Activated T-helper 1 cell treated with Interleukin-2 at 50 U/mL for 16 hours (primary cell): ENCODE measurements around the gene GOLPH3.

Experiments
- DNase-seq: peaks from one replicate; pipeline ENCODE4 v3.0.0-alpha.2; 2020; ENCODE audit warnings: low read depth

Gene GOLPH3

DNA sequence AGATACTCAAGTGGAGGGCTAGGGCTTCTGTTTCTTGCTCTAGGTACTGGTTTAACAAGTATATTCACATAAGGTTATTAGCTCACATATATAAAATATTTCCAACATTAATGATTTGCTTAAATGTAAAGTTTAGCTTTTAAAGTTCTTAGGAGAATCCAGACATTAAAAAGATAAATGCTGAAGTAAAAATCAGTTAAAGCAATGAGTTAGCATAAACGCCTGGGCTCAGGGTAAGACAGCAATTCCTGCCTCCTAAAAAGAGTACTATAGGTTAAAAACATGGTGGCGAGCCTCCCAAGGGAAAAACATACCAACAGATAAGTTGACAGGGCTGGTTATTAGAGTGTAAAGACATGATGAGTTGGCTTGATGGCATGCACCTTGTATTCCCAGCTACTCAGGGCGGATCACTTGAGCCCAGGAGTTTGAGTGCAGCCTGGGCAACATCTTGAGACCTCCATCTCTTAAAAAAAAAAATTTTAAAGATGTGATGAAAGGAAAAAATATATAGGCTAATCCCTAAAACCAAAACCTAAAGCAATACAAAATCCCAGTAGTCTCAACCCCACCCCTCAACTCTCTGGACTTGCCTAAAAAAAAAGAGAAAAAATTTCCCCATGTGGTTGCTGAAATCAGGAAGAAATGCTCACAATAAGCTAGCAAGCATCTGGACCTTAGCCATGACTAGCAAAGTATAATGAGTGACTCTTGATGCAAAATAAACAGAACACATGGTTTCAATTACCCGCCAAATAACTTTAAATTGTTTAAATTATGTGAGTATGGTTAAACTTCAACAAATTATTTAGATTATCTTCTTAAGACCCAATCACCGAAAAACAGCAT lies 3.6 kb downstream of the GOLPH3 start:
- no peak for DNase-seq

DNA sequence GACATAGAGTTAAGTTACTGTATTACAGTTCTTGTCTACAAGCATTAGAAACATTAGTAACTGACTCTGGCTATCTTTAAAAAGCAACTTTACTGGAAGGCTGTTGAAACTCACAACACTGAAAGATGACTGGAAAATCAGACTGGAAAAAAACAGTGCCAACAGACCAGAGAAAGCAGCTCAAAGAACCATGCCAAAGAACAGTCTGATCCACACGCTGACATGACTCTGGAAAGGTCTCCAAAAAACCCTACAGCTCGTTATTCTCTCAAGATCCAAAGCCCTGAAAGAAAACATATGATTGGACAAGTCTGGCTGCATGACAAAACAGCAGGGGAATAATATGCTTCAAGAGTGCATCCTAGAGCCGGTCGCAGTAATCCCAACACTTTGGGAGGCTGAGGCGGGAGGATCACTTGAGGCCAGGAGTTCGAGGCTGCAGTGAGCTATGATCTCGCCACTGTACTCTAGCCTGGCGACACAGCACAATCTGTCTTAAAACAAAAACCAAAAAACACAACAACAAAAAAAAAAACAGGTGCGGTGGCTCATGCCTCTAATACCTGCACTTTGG lies 5.6 kb downstream of the GOLPH3 start:
- no peak for DNase-seq

DNA sequence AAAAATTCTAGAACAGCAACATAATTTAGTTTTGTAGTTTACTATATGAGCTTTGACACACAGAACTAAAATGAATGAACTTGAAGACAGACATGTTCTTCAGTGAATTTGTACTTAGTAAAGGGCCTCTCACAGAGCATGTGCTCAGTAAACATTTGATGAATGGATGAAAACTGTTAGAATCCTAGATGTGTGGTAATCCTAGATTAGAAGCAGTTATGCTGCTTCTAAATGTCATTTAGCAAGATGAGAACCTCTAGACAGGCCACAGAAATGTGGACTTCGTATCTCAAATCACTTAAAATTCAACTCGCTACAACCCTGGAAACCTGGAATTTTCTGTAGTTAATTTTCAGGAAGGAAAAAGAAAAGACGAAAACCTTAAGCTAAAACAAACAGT lies 8.5 kb downstream of the GOLPH3 start:
- DNase-seq: no peak

DNA sequence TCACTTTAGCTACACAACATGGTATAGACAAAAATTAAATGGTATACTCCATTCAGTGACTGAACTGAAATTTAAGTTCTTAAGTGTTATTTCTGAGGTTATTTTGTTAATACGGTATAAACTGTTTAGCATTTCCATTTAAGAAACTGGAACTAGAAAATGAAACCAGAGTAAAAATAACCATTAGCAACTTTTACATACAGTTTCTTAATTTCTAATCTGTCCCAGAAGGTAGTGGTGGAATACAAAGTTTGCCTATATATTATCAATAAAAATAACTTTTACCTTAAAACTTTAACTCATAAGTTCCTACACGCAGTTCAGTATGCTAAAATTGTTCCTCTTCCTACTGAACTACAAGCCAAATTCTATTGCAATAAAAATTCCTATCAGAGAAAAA lies 10.3 kb downstream of the GOLPH3 start:
- no peak for DNase-seq

DNA sequence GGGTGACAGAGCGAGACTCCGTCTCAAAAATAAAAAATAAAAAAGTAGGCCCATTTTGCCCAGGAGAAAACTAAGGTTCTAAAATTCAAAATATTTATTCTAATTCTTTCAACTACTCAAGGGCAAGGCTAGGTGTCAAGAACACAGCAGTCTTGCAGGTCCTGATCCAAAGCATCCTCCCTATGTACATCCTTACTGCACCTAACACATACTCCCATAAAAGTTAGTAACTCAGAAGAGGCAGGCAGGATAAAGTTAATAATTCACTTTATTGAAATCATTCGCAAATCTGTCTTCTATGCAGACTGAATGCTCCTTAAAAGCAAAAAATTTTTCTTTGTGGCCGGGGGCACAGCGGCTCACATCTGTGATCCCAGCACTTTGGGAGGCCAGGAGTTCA lies 11.1 kb downstream of the GOLPH3 start:
- DNase-seq: no peak

DNA sequence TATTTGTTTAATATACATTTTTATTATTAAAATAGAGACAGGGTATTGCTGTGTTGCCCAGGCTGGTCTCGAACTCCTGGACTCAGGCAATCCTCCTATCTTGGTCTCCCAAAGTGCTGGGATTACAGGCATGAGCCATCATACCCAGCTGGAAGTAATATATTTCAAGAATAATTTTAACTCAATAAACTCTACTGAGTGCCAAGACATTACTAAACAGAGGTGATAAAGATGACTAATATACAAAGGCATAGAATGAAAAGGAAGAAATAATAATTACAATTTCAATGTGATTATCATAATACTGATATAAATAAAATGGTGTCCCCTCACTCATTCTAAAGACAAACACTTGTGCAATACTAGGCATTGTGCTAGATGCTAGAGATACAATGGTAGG lies 13.9 kb downstream of the GOLPH3 start:
- DNase-seq: no peak

DNA sequence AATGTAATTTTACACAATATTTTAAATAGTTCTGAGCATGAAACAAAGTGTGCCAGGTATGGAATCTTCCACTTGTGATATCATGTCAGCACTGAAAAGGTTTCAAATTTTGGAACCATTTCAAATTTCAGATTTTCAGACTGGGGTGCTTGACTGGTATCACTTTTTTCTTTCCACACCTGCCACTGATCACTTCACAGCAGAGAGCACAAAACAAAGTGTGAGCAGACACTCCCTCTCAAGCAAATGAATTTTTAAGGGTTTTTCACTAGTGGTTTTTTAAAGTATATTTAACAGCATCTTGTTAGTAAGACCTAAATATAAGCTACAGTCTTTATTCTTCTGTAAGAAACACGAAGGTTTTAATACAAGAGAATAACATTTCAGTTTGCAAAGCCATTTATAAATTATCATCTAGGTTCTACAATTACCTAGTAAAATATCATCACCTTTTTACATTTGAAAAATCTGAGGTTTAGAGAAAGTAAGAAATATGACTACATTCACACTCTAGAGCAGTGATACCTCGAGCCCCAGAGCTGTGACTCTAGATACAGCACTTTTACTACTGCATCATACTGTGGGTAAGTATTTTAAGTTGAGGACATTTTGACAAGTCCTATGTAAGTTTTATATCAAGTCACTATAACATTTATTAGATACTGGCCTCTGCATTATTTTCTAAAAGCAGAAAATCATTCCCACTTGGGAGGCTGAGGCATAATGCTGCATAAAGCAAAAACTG lies 14.6 kb downstream of the GOLPH3 start:
- DNase-seq: no peak

DNA sequence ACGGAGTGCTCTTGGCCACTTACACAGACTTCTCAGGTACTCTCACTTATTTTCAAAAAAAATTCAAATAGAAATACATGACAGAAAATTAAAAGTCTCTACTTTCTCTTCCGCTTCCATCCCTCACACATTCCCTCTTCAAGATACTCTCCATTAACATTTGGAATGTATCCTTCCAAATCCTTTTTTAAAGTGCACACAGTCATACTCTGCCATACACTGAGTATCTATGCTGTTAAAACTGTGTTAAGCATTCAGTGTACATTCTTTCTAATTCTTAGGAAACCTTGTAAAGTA lies 15.5 kb downstream of the GOLPH3 start:
- DNase-seq: no peak

DNA sequence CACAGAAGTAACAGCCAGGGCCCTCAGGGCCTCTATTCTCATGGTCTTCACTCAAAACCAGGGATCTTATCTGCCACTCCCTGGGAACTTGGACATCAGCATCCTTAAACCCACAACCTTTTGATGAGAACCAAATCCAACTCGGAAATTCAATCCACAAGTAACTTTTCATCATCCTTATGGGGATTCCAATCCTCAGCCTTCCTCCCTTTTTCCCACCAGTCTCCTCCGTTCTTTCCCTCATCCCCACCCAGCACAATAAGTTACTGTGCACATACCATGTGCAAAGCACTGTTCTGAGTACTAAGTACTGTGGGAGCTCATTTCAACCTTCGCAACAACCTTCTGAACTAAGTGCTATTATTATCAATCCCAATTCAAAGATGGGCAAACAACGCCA lies 17.0 kb downstream of the GOLPH3 start:
- DNase-seq: no peak

DNA sequence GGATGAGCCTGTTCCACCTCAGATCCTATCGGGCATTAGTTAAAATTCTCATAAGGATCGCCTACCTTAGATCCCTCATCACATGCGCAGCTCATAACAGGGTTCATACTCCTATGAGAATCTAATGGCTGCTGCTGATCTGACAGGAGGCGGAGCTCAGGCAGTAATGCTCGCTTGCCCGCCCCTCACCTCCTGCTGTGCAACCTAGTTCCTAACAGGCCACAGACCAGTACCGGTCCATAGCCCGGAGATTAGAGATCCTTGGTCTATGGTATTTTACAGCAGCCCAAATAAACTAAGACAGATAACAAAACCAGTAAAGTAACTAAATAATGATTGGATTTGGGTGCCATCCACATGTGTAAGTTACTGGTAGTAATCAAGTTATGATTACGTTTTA lies 17.5 kb downstream of the GOLPH3 start:
- DNase-seq: no peak

DNA sequence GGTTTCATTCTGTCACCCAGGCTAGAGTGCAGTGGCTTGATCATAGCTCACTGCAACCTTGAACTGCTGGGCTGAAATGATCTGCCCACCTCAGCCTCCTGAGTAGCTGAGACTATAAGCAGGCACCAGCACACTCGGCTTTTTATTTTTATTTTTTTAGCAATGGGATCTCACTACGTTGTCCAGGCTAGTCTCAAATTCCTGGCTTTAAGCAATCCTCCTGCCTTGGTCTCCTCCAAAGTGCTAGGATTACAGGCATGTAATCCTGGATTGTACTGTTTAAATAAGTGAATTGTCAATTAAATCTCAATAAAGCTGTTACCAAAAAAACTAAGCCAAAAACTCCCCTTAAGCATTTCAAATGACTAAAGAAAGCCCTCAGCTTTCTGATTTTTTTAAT lies 18.9 kb downstream of the GOLPH3 start:
- DNase-seq: no peak

DNA sequence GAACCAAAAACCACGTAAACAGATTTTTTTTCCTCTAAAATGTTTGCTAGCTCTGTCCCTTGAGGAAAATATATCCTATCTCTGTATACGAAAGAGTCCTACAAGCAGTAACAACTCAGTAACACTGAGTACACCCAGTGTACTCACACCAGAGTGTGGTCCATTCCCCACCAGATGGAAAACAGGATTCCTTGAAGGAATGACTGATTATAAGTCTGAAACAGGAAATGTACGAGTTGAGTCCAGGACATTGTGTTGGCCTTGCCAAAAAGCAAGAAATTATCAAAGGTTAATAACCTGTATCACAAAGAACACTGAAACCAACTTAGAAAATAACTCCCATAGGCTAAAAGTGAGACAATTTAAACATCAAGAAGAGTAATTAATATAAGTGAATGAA lies 20.4 kb downstream of the GOLPH3 start:
- DNase-seq: no peak

DNA sequence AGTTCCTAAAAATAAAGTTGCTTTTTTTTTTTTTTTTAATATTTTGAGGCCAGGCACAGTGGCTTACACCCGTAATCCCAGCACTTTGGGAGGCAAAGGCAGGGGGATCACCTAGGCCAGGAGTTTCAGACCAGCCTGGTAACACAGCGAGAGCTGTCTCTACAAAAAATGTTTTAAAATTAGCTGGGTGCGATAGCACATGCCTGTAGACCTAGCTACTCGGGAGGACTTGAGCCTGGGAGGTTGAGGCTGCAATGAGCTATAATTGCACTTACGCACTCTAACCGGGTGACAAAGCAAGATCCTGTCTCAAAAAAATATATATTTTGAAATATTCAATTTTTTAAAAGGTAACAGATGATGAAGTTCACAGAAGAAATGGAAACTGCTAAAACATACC lies 22.9 kb downstream of the GOLPH3 start:
- no peak for DNase-seq

DNA sequence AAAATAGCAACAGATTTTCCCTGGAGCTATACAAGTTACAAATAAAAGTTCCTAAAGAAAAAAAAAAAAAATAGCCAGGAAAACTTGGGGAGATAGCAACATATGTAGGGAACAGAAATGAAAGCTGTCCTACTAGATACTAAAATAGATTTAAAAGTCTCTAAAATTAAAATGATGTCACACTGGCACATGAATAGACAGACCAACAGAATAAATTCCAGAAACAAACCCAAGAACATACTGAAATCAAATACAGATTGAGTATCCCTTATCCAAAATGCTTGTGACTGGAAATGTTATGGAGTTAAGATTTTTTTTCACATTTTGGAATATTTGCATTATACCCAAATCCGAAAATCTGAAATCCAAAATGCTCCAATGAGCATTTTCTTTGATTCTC lies 23.8 kb downstream of the GOLPH3 start:
- DNase-seq: no peak

DNA sequence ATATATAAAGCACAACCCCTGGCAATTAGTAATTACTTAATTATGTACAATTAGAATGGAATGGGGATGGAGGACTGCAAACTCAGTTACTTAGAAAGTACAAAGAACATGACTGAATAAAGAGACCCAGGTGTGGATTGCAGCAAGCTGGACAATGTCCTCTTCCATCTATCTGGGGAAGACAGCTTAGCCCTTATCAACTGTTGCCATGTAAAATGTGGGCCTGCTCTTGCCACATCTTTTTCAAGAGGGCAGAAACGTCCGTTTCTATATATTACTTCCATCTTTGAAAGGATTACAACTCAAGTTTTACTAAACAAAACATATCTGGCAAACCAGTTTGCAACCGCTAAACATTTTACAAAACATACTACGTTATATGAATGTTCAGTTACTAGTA lies 26.2 kb downstream of the GOLPH3 start:
- no peak for DNase-seq

DNA sequence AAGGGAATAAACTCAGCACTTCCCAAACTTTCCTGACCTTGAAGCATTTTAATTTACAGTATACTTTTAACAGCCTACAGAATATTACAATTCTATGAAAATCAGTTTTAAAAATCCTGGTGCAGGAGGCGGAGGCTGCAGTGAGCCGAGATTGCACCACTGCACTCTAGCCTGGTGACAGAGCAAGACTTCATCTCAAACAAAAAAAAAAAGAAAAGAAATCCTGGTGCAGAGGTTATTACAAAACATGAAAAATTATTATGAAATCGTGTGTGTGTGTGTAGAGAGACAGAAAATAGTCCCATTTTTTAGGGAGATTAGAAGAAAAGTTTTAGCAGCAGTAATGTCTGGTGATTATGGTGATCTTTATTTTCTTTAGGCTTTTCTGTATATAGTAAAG lies 26.9 kb downstream of the GOLPH3 start:
- no peak for DNase-seq

DNA sequence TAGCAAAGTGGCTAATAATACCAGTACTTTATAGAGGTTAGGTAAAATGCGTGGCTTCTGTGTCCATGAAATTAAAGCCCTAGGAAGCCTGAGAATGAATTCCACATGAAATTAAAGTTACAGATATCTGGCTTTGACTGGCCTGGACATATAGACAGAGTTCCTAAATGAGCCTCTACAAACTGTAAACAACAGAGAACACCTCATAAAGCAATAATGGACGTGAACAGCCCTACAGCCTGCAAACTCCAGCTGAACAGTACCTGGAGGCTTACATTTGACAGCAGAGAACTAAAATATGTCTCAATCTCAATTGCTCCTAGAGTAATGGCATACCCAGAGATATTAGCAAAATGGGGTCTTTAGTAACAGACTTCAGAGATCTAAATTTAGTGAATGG lies 28.7 kb downstream of the GOLPH3 start:
- DNase-seq: no peak

DNA sequence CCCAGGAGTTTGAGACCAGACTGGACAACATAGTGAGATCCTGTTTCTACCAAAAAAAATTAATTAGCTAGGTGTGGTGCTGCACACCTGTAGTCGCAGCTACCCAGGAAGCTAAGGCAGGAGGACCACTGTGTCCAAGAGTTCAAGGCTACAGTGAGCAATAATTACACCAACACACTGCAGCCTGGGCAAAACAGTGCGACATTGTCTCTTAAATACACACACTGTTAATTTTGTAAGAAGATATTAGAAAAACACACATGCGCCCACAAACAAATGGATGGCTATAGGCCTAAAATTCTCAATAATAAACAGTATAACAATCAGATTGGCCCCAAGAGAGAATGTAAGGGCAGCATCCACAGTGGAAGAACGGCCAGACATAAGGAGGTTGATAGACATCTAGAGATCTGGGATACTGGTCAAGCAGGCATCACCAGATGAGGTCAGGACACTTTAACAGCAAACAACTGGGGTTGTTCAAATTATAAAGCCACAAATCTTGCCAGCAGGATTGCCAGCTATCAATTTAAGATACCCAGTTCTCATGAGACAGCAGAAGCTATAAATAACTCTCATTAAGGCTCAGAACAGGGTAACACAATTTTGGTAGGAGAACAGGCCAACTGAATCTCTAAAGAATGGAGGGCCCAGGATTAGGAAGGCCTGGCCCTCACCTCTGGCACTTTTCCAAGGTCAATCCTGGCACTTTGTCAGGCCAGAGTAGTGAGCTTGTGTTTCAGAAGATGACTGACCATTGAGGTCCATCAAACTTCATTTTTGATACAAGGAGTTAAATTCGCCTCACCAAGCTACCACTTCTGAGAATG lies 29.5 kb downstream of the GOLPH3 start:
- no peak for DNase-seq

DNA sequence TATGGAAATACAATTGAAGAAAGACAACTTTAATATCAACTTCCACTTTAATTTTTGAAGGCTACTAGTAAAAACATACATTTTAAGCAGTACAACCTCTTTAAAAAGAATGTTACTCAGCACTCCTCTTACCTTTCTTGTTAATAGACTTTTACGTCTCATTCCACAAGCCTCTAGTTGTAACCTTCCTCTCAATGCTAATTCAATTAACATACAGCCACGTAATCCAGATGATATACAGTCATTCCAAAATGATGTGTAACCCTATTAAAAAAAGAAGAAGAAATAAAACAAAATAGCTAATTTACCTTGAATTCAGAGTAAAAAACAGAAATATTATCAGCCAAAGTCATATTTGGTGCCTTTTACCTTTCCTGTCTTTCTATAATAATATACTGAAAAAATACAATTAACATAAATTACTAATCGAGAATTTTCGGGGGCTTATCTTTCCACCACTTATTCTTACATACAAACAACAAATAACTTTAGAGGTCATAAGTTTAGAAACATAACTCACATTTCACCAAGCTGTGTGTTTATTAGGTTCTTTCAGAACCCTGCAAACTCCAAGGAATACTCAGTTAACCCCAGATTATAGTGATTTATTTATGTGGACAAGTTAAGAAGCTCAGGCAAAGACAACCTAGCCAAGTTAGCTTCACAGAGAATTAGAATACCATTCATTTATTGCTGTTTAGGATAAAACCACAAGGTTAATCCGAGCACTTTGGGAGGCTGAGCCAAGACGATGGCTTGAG lies 30.3 kb downstream of the GOLPH3 start:
- no peak for DNase-seq

DNA sequence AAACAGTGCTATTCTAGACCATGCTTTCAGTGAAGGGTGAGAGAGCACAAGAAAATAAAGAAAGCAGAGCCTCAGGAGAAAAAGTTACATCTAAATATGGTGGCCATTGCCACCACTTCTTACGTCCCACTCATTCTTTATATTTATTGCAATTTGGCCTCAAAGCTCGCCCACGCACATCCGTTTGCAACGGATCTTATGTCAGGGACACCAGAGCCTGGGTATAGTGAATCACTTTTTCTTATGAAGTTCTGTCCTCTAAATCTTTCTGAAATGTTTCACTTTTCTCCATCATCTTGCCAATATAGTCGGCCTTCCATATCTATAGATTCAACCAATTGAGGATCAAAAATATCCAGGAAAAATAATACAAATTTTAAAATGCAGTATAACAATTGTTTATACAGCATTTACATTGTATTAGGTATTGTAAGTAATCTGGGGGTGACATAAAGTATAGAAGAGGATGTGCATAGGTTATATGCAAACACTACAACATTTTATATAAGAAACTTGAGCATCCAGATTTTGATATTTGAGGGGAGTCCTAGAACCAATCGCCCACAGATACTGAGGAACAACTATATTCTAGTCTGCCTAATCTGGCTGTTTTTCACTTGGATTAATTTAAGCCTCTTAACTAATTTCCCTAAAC lies 35.2 kb downstream of the GOLPH3 start:
- no peak for DNase-seq

DNA sequence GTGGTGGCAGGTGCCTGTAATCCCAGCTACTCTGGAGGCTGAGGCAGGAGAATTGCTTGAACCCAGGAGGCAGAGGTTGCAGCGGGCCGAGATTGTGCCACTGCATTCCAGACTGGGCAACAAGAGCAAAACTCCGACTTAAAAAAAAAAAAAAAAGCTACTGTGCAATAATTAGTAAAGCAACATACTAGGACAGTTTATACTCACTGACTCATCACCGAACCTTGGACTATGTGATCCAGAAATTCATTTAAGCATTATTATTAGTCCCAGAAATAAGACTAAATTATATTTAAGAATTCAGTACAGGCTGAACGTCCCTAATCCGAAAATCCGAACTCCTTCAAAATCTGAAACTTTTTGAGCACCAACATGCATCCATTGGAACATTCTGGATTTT lies 37.8 kb downstream of the GOLPH3 start:
- no peak for DNase-seq
